SU-DHL-6 (cell line): ENCODE measurements around the gene ITGB2.

ENCODE experiments used
- EZH2phosphoT487 ChIP-seq: fragments of 200-600 bp; sonication (generic), shearing (Covaris generic); conservative IDR thresholded peaks from 2 replicates; pipeline ENCODE4 v1.6.1; 2018; ENCODE audit warnings: mild to moderate bottlenecking, antibody characterized with exemption, low read length, moderate library complexity, mixed read lengths
- TF ChIP-seq, protein P1 (sequence below): fragments of 200-600 bp; sonication (generic); IDR thresholded peaks from one replicate; pipeline ENCODE4 v1.5.1; 2017; ENCODE audit warnings: antibody characterized with exemption, mild to moderate bottlenecking, low read length, moderate library complexity; ENCODE audit not compliant: insufficient read depth, poor library complexity, severe bottlenecking

DNA sequence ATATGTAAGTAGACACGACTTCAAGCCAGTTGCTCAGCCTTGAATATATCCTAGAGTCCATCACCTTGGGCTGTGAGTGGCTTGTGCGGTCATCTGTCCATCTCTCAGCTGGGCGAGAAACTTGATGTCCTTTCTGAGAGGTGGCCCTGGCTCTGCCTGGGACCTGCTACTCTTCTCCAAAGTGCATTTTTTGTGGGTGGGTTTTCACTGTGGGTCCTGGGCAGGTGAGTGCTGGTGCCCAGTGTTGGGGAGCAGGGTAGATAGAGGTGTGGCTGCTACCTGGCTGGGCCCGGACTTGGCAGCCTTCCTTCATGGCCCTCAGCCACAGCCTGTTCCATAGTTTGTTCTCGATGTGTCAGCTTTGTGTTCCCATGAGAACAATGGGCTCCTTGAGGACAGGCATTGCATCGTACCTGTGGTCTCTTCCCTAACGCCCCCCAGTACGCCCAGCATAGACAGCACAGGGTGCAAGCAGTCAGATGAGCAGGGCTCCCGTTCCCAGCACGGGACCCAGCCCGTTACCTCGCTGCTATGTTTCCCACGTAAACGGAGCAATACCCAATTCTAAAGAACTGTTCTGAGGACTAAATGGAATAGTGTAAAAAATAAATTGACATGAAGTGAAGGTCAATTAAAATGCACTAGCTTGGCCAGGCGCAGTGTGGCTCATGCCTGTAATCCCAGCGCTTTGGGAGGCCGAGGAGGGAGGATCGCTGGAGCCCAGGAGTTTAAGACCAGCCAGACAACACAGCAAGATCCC lies 18.3 kb upstream of the ITGB2 start:
- TF ChIP-seq, protein P1, sequence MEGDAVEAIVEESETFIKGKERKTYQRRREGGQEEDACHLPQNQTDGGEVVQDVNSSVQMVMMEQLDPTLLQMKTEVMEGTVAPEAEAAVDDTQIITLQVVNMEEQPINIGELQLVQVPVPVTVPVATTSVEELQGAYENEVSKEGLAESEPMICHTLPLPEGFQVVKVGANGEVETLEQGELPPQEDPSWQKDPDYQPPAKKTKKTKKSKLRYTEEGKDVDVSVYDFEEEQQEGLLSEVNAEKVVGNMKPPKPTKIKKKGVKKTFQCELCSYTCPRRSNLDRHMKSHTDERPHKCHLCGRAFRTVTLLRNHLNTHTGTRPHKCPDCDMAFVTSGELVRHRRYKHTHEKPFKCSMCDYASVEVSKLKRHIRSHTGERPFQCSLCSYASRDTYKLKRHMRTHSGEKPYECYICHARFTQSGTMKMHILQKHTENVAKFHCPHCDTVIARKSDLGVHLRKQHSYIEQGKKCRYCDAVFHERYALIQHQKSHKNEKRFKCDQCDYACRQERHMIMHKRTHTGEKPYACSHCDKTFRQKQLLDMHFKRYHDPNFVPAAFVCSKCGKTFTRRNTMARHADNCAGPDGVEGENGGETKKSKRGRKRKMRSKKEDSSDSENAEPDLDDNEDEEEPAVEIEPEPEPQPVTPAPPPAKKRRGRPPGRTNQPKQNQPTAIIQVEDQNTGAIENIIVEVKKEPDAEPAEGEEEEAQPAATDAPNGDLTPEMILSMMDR, result no peak
- TF ChIP-seq EZH2phosphoT487, result no peak
